GM18867 (cell line): ENCODE data around the gene CDK5R1.
"Not testable (repeated sequence)": the region's sequence is repeated elsewhere in the genome, so short reads cannot be mapped to it uniquely, and the experiment has no call there.

Experiments used
- ATAC-seq: cut with Tn5 transposase; IDR thresholded peaks from one replicate; pipeline ENCODE4 v1.9.1; 2021; ENCODE audit warnings: mild to moderate bottlenecking, moderate library complexity; ENCODE audit not compliant: unreplicated experiment

Gene CDK5R1

GRCh38 chr17:32515677-32516383, 29.0 kb downstream of the CDK5R1 start:
- ATAC-seq, result peak; percentile 57

- no peak for ATAC-seq
Measured at GRCh38 chr17:32516450-32516849, 29.7 kb downstream of the CDK5R1 start.

- peak; percentile 33 for ATAC-seq
Measured at GRCh38 chr17:32516940-32517701, 30.3 kb downstream of the CDK5R1 start.

- ATAC-seq, result no peak
Measured at GRCh38 chr17:32517982-32518381, 31.2 kb downstream of the CDK5R1 start.

GRCh38 chr17:32518646-32519227, 31.9 kb downstream of the CDK5R1 start:
- ATAC-seq, result no peak

GRCh38 chr17:32519228-32520103, 32.7 kb downstream of the CDK5R1 start:
- ATAC-seq, result no peak

GRCh38 chr17:32520104-32520701, 33.4 kb downstream of the CDK5R1 start:
- no peak for ATAC-seq

- ATAC-seq, result no peak
Measured at GRCh38 chr17:32520737-32521404, 34.1 kb downstream of the CDK5R1 start.

GRCh38 chr17:32523017-32523680, 36.4 kb downstream of the CDK5R1 start:
- ATAC-seq, result peak; percentile 67

GRCh38 chr17:32523827-32524552, 37.2 kb downstream of the CDK5R1 start:
- peak; percentile 51 for ATAC-seq

- not testable (repeated sequence) for ATAC-seq
Measured at GRCh38 chr17:32524553-32524880, 37.7 kb downstream of the CDK5R1 start.

- ATAC-seq, result no peak
Measured at GRCh38 chr17:32525122-32525521, 38.3 kb downstream of the CDK5R1 start.

- no peak for ATAC-seq
Measured at GRCh38 chr17:32527146-32527545, 40.4 kb downstream of the CDK5R1 start.

GRCh38 chr17:32528825-32529224, 42.0 kb downstream of the CDK5R1 start:
- ATAC-seq, result no peak

- no peak for ATAC-seq
Measured at GRCh38 chr17:32529604-32530003, 42.8 kb downstream of the CDK5R1 start.

- no peak for ATAC-seq
Measured at GRCh38 chr17:32533296-32533695, 46.5 kb downstream of the CDK5R1 start.

GRCh38 chr17:32536736-32537643, 50.2 kb downstream of the CDK5R1 start:
- no peak for ATAC-seq
